ENCODE results near the gene PAM16. TPM values are rescaled to one million over a fixed set of nuclear protein-coding genes. Genes with fewer than 3 reads are reported as not detected.
"Not testable (repeated sequence)": the region's sequence is repeated elsewhere in the genome, so short reads cannot be mapped to it uniquely, and the experiment has no call there.

PAM16 gene
- polyA plus RNA-seq, 4 donors = 34.7 to 98.4 (median 69.5) TPM

GRCh38 chr16:4338712-4339299 lies 12.3 kb downstream of the PAM16 start:
- Histone ChIP-seq H3K27me3 (ENCODE audit: control insufficient read depth in 3 of 3, insufficient read depth in 3 of 3, low read length in 3 of 3) (no peaks in the 10 kb centered on the region), H3K36me3 (ENCODE audit: control insufficient read depth in 3 of 3, insufficient read depth in 2 of 3, low read depth in 1 of 3, low read length in 3 of 3) (peaks cover 0 to 78% (median 4%) of the 10 kb centered on the region in 3 donors), H3K4me3 (ENCODE audit: low read depth in 1 of 3, low read length in 3 of 3) (no peak overlapping the region), H3K4me1 (ENCODE audit: control insufficient read depth in 3 of 3, insufficient read depth in 2 of 3, low read depth in 1 of 3, low read length in 2 of 3) (no peaks in the 10 kb centered on the region), H3K27ac (ENCODE audit: low read depth in 1 of 3, low read length in 2 of 3) (no peak overlapping the region), H3K9me3 (ENCODE audit: control insufficient read depth in 2 of 2, insufficient read depth in 1 of 2, low read depth in 1 of 2, low read length in 1 of 2) (no peaks in the 10 kb centered on the region)
- DNase-seq (no peak), FAIRE-seq (no peak)
- 84 to 87% (median 86%) methylated on average over 10 of the region's 10 CpGs for WGBS, 3 donors

- no peaks in the 10 kb centered on the region for H3K27me3 ChIP-seq (ENCODE audit: control insufficient read depth in 3 of 3, insufficient read depth in 3 of 3, low read length in 3 of 3)
- WGBS, 3 donors = 83 to 89% (median 86%) methylated on average over 10 to 12 of the region's 12 CpGs
- no peaks in the 10 kb centered on the region for H3K9me3 ChIP-seq (ENCODE audit: control insufficient read depth in 2 of 2, insufficient read depth in 1 of 2, low read depth in 1 of 2, low read length in 1 of 2)
- H3K4me3 ChIP-seq (ENCODE audit: low read depth in 1 of 3, low read length in 3 of 3) = no peak overlapping the region
- FAIRE-seq (no peak), DNase-seq (no peak)
- no peaks in the 10 kb centered on the region for H3K4me1 ChIP-seq (ENCODE audit: control insufficient read depth in 3 of 3, insufficient read depth in 2 of 3, low read depth in 1 of 3, low read length in 2 of 3)
- no peak overlapping the region for H3K27ac ChIP-seq (ENCODE audit: low read depth in 1 of 3, low read length in 2 of 3)
- H3K36me3 ChIP-seq (ENCODE audit: control insufficient read depth in 3 of 3, insufficient read depth in 2 of 3, low read depth in 1 of 3, low read length in 3 of 3) = peaks cover 0 to 81% (median 4%) of the 10 kb centered on the region in 3 donors
These were observed 13.0 kb downstream of the PAM16 start for GRCh38 chr16:4338125-4338582.

- DNase-seq = no peak
- Histone ChIP-seq H3K36me3 (ENCODE audit: control insufficient read depth in 3 of 3, insufficient read depth in 2 of 3, low read depth in 1 of 3, low read length in 3 of 3) (peaks cover 0 to 81% (median 4%) of the 10 kb centered on the region in 3 donors), H3K4me1 (ENCODE audit: control insufficient read depth in 3 of 3, insufficient read depth in 2 of 3, low read depth in 1 of 3, low read length in 2 of 3) (no peaks in the 10 kb centered on the region), H3K9me3 (ENCODE audit: control insufficient read depth in 2 of 2, insufficient read depth in 1 of 2, low read depth in 1 of 2, low read length in 1 of 2) (no peaks in the 10 kb centered on the region), H3K27ac (ENCODE audit: low read depth in 1 of 3, low read length in 2 of 3) (no peak overlapping the region), H3K4me3 (ENCODE audit: low read depth in 1 of 3, low read length in 3 of 3) (no peak overlapping the region), H3K27me3 (ENCODE audit: control insufficient read depth in 3 of 3, insufficient read depth in 3 of 3, low read length in 3 of 3) (no peaks in the 10 kb centered on the region)
- 75 to 83% (median 80%) methylated on average over 12 of the region's 12 CpGs for WGBS, 3 donors
- FAIRE-seq = no peak
These were observed 13.5 kb downstream of the PAM16 start for GRCh38 chr16:4337540-4338088.

GRCh38 chr16:4336701-4337539 lies 14.2 kb downstream of the PAM16 start:
- H3K4me1 ChIP-seq (ENCODE audit: control insufficient read depth in 3 of 3, insufficient read depth in 2 of 3, low read depth in 1 of 3, low read length in 2 of 3) = no peaks in the 10 kb centered on the region
- no peaks in the 10 kb centered on the region for H3K27me3 ChIP-seq (ENCODE audit: control insufficient read depth in 3 of 3, insufficient read depth in 3 of 3, low read length in 3 of 3)
- H3K4me3 ChIP-seq (ENCODE audit: low read depth in 1 of 3, low read length in 3 of 3) = no peak overlapping the region
- DNase-seq (no peak), FAIRE-seq (no peak)
- H3K27ac ChIP-seq (ENCODE audit: low read depth in 1 of 3, low read length in 2 of 3) = no peak overlapping the region
- peaks cover 0 to 85% (median 4%) of the 10 kb centered on the region in 3 donors for H3K36me3 ChIP-seq (ENCODE audit: control insufficient read depth in 3 of 3, insufficient read depth in 2 of 3, low read depth in 1 of 3, low read length in 3 of 3)
- 75 to 93% (median 90%) methylated on average over 36 to 41 of the region's 41 CpGs for WGBS, 3 donors
- H3K9me3 ChIP-seq (ENCODE audit: control insufficient read depth in 2 of 2, insufficient read depth in 1 of 2, low read depth in 1 of 2, low read length in 1 of 2) = no peaks in the 10 kb centered on the region

- Histone ChIP-seq H3K36me3 (ENCODE audit: control insufficient read depth in 3 of 3, insufficient read depth in 2 of 3, low read depth in 1 of 3, low read length in 3 of 3) (peaks cover 0 to 67% (median 2%) of the 10 kb centered on the region in 3 donors), H3K9me3 (ENCODE audit: control insufficient read depth in 2 of 2, insufficient read depth in 1 of 2, low read depth in 1 of 2, low read length in 1 of 2) (no peaks in the 10 kb centered on the region), H3K27ac (ENCODE audit: low read depth in 1 of 3, low read length in 2 of 3) (no peak overlapping the region), H3K4me1 (ENCODE audit: control insufficient read depth in 3 of 3, insufficient read depth in 2 of 3, low read depth in 1 of 3, low read length in 2 of 3) (no peaks in the 10 kb centered on the region), H3K4me3 (ENCODE audit: low read depth in 1 of 3, low read length in 3 of 3) (no peak overlapping the region), H3K27me3 (ENCODE audit: control insufficient read depth in 3 of 3, insufficient read depth in 3 of 3, low read length in 3 of 3) (no peaks in the 10 kb centered on the region)
- WGBS, 3 donors = 67 to 82% (median 81%) methylated on average over 32 of the region's 32 CpGs
- FAIRE-seq (no peak), DNase-seq (no peak)
These were observed 16.2 kb downstream of the PAM16 start for GRCh38 chr16:4334724-4335495.

- peaks cover 0 to 55% (median 0%) of the 10 kb centered on the region in 3 donors for H3K36me3 ChIP-seq (ENCODE audit: control insufficient read depth in 3 of 3, insufficient read depth in 2 of 3, low read depth in 1 of 3, low read length in 3 of 3)
- not testable (repeated sequence) for H3K27ac ChIP-seq (ENCODE audit: low read depth in 1 of 3, low read length in 2 of 3); DNase-seq; H3K27me3 ChIP-seq (ENCODE audit: control insufficient read depth in 3 of 3, insufficient read depth in 3 of 3, low read length in 3 of 3); FAIRE-seq; H3K9me3 ChIP-seq (ENCODE audit: control insufficient read depth in 2 of 2, insufficient read depth in 1 of 2, low read depth in 1 of 2, low read length in 1 of 2); H3K4me3 ChIP-seq (ENCODE audit: low read depth in 1 of 3, low read length in 3 of 3); H3K4me1 ChIP-seq (ENCODE audit: control insufficient read depth in 3 of 3, insufficient read depth in 2 of 3, low read depth in 1 of 3, low read length in 2 of 3)
- 74 to 91% (median 81%) methylated on average over 9 of the region's 9 CpGs for WGBS, 3 donors
These were observed 17.4 kb downstream of the PAM16 start for GRCh38 chr16:4333714-4334113.

GRCh38 chr16:4333308-4333638 lies 17.8 kb downstream of the PAM16 start:
- WGBS, 3 donors = 65 to 82% (median 76%) methylated on average over 8 to 9 of the region's 9 CpGs
- Histone ChIP-seq H3K9me3 (ENCODE audit: control insufficient read depth in 2 of 2, insufficient read depth in 1 of 2, low read depth in 1 of 2, low read length in 1 of 2) (no peaks in the 10 kb centered on the region), H3K36me3 (ENCODE audit: control insufficient read depth in 3 of 3, insufficient read depth in 2 of 3, low read depth in 1 of 3, low read length in 3 of 3) (peaks cover 0 to 50% (median 0%) of the 10 kb centered on the region in 3 donors), H3K27ac (ENCODE audit: low read depth in 1 of 3, low read length in 2 of 3) (no peak overlapping the region), H3K4me1 (ENCODE audit: control insufficient read depth in 3 of 3, insufficient read depth in 2 of 3, low read depth in 1 of 3, low read length in 2 of 3) (peaks cover 0 to 10% (median 0%) of the 10 kb centered on the region in 3 donors), H3K27me3 (ENCODE audit: control insufficient read depth in 3 of 3, insufficient read depth in 3 of 3, low read length in 3 of 3) (no peaks in the 10 kb centered on the region), H3K4me3 (ENCODE audit: low read depth in 1 of 3, low read length in 3 of 3) (no peak overlapping the region)
- DNase-seq = no peak
- FAIRE-seq = no peak
